ENCODE results near the gene AWAT1.

DNA sequence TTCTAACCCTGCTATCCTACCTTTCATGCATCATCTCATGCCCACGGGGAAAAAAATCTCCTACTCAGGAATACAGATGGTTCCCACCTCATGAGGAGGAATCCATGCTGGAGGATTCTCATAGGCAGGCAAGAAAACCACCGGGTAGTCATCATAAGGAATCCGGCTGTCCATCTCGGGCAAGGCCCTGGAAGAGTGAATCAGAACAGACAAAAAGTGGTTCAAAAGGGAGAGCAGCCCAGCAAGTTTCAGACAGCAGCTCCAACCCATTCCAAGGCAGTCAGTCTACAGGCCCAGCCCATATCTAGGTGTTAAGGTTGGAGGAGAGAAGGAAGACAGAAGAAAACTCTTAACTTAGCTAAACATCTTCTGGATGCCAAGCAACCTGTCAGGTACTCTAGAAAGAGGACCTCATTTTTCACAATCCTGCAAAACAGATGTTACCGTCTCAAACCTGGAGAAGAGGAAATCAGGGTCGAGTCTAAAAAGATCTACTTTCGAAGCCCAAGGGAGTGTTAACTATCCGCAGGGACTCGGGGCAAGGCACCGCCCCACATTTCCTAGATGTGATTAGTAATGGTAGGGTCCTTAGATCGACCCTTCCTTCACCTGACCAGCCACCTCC is 54.8 kb downstream of the AWAT1 start:
- TF ChIP-seq, protein P1, sequence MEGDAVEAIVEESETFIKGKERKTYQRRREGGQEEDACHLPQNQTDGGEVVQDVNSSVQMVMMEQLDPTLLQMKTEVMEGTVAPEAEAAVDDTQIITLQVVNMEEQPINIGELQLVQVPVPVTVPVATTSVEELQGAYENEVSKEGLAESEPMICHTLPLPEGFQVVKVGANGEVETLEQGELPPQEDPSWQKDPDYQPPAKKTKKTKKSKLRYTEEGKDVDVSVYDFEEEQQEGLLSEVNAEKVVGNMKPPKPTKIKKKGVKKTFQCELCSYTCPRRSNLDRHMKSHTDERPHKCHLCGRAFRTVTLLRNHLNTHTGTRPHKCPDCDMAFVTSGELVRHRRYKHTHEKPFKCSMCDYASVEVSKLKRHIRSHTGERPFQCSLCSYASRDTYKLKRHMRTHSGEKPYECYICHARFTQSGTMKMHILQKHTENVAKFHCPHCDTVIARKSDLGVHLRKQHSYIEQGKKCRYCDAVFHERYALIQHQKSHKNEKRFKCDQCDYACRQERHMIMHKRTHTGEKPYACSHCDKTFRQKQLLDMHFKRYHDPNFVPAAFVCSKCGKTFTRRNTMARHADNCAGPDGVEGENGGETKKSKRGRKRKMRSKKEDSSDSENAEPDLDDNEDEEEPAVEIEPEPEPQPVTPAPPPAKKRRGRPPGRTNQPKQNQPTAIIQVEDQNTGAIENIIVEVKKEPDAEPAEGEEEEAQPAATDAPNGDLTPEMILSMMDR (IDR thresholded peaks at IDR 0.05), result no peak
- no peak for TF ChIP-seq POLR2A (IDR thresholded peaks at IDR 0.05)

Data from heart left ventricle (tissue), 13 donors.